Erythroblast (primary cell): Measurements from ENCODE around the gene ACAP3.

ENCODE experiments used
- DNase-seq, 2 experiments: peaks; one replicate each; lab custom pipeline; 2025; lab: John Stamatoyannopoulos, UW
- GATA1 ChIP-seq: IDR thresholded peaks from 2 replicates; pipeline ENCODE4 v1.6.1; 2011; ENCODE audit warnings: low read depth, mild to moderate bottlenecking, control low read depth, low read length, moderate library complexity
- POLR2A ChIP-seq: IDR thresholded peaks from 2 replicates; pipeline ENCODE4 v1.6.1; 2011; ENCODE audit warnings: mild to moderate bottlenecking, low read length

The ACAP3 gene

GRCh38 chr1:1298861-1299685 is 8.7 kb downstream of the ACAP3 start:
- TF ChIP-seq POLR2A: no peak
- no peak for TF ChIP-seq GATA1
- peak; percentile 39 for DNase-seq

GRCh38 chr1:1297802-1298424 is 9.8 kb downstream of the ACAP3 start:
- TF ChIP-seq POLR2A (no peak), GATA1 (no peak)
- DNase-seq: no peak

GRCh38 chr1:1296070-1297061 is 11.4 kb downstream of the ACAP3 start:
- TF ChIP-seq POLR2A: no peak
- TF ChIP-seq GATA1: no peak
- DNase-seq: no peak

- TF ChIP-seq POLR2A (no peak), GATA1 (no peak)
- no peak for DNase-seq
Observed at GRCh38 chr1:1295154-1295923, 12.4 kb downstream of the ACAP3 start.

- TF ChIP-seq GATA1 (no peak), POLR2A (no peak)
- no peak for DNase-seq
Observed at GRCh38 chr1:1294250-1294890, 13.4 kb downstream of the ACAP3 start.

GRCh38 chr1:1293263-1294249 is 14.2 kb downstream of the ACAP3 start:
- peak; percentile 45 to 46 for DNase-seq

GRCh38 chr1:1292851-1293250 is 14.9 kb downstream of the ACAP3 start:
- no peak for DNase-seq
- no peak for TF ChIP-seq GATA1
- no peak for TF ChIP-seq POLR2A

More at GRCh38 chr1:1293263-1294249, 14.2 kb downstream of the ACAP3 start:
- TF ChIP-seq POLR2A: no peak
- TF ChIP-seq GATA1: no peak

GRCh38 chr1:1292442-1292779 is 15.3 kb downstream of the ACAP3 start:
- no peak for DNase-seq
- no peak for TF ChIP-seq POLR2A

GRCh38 chr1:1291548-1292441 is 15.9 kb downstream of the ACAP3 start:
- no peak for TF ChIP-seq GATA1
- DNase-seq: peak; percentile 73 to 78

- no peak for TF ChIP-seq GATA1
- no peak for TF ChIP-seq POLR2A
- DNase-seq: peak in 1 of 2 experiments; percentile 27
Observed at GRCh38 chr1:1291023-1291528, 16.7 kb downstream of the ACAP3 start.

- TF ChIP-seq POLR2A (no peak), GATA1 (no peak)
- peak; percentile 67 to 77 for DNase-seq
Observed at GRCh38 chr1:1290238-1290731, 17.4 kb downstream of the ACAP3 start.
